Measurements from ENCODE around the gene SLC25A21.

- TF ChIP-seq EZH2phosphoT487 (conservative IDR thresholded peaks at IDR 0.05; ENCODE audit: low read length) (no peak), CTCF (IDR thresholded peaks at IDR 0.05; ENCODE audit: insufficient read depth, low read length, poor library complexity, severe bottlenecking) (no peak)
Measured at GRCh38 chr14:36671149-36671548, 501.3 kb downstream of the SLC25A21 start.

All from SU-DHL-6 (cell line).